Endothelial cell of umbilical vein (primary cell): ENCODE results near the gene CCSER1. TPM values are rescaled to one million over a fixed set of nuclear protein-coding genes. Genes with fewer than 3 reads are reported as not detected.

Source experiments
- BruUV-seq: library from RNA; stranded (reverse); fragments of 400-500 nt; replicated peaks from 2 replicates; lab custom pipeline; 2021; lab: Mats Ljungman, UMichigan
- CTCF ChIA-PET: fragments of 300-600, 350-600 bp; sonication (Branson Sonifier 250); formaldehyde crosslinking; loops from one replicate; lab custom pipeline; 2021; ENCODE audit warnings: antibody characterized with exemption, inconsistent platforms; lab: Charles Lee
- POLR2A ChIA-PET: fragments of 300-600, 350-600 bp; sonication (Branson Sonifier 250); formaldehyde crosslinking; loops from one replicate; lab custom pipeline; 2021; ENCODE audit warnings: antibody characterized with exemption, inconsistent platforms; lab: Charles Lee
- DNase-seq: peaks from one replicate; pipeline ENCODE4 v3.0.0-alpha.2; 2011; ENCODE audit warnings: low read depth, low spot score
- FAIRE-seq: peaks from 2 replicates; lab custom pipeline; 2011; peaks lifted over from hg19 to GRCh38; lab: Jason Lieb, UNC
- H2AFZ ChIP-seq: 2 replicates; pipeline ENCODE4 v1.6.0; 2012; ENCODE audit warnings: low read depth, low read length, control low read depth, inconsistent platforms
- H3K27ac ChIP-seq: 2 replicates; pipeline ENCODE4 v1.5.1; 2011; ENCODE audit warnings: low read depth, mild to moderate bottlenecking, control low read depth, low read length, moderate library complexity; ENCODE audit not compliant: insufficient read depth
- H3K27me3 ChIP-seq, 2 experiments: 2 replicates each; pipeline versions ENCODE4 v1.6.0 to v1.6.1; 2011; ENCODE audit warnings: low read length in 2 of 2, mixed read lengths in 1 of 2; ENCODE audit not compliant: control insufficient read depth in 2 of 2, insufficient read depth in 2 of 2
- H3K36me3 ChIP-seq, 2 experiments: 2 replicates in 1 of 2; 3 replicates in 1 of 2; pipeline ENCODE4 v1.5.1; 2011; ENCODE audit warnings: low read length in 2 of 2, mild to moderate bottlenecking in 1 of 2, moderate library complexity in 1 of 2; ENCODE audit not compliant: control insufficient read depth in 2 of 2, insufficient read depth in 2 of 2; ENCODE audit errors: extremely low read depth in 1 of 2
- H3K4me1 ChIP-seq: 3 replicates; pipeline ENCODE4 v1.5.1; 2011; ENCODE audit warnings: mild to moderate bottlenecking, low read length; ENCODE audit not compliant: control insufficient read depth, insufficient read depth; ENCODE audit errors: extremely low read depth
- H3K4me2 ChIP-seq: 2 replicates; pipeline ENCODE4 v1.6.1; 2011; ENCODE audit warnings: low read length, control low read depth, mixed read lengths; ENCODE audit not compliant: insufficient read depth
- H3K4me3 ChIP-seq, 3 experiments: fragments of 200-600 bp in 1 of 3; sonication (generic), shearing (Covaris generic) in 1 of 3; replicated peaks in 1 of 3; 2 replicates each; pipeline ENCODE4 v1.5.1; 2011 to 2016; ENCODE audit warnings: control low read depth in 3 of 3, low read length in 3 of 3, mild to moderate bottlenecking in 2 of 3, inconsistent platforms in 1 of 3, low read depth in 1 of 3, moderate library complexity in 1 of 3; ENCODE audit not compliant: insufficient read depth in 1 of 3
- H3K79me2 ChIP-seq: 2 replicates; pipeline ENCODE4 v1.6.0; 2012; ENCODE audit warnings: low read length, inconsistent platforms; ENCODE audit not compliant: control insufficient read depth, insufficient read depth
- H3K9ac ChIP-seq: replicated peaks from 2 replicates; pipeline ENCODE3; 2011; ENCODE audit warnings: low read length, control low read depth; ENCODE audit not compliant: insufficient read depth; ENCODE audit errors: extremely low read depth
- H3K9me1 ChIP-seq: replicated peaks from 3 replicates; pipeline ENCODE4 v1.6.0; 2011; ENCODE audit warnings: mild to moderate bottlenecking, low read length; ENCODE audit not compliant: control insufficient read depth, insufficient read depth; ENCODE audit errors: extremely low read depth
- H3K9me3 ChIP-seq: replicated peaks from 2 replicates; pipeline ENCODE4 v1.5.1; 2012; ENCODE audit warnings: low read length, inconsistent platforms; ENCODE audit not compliant: control insufficient read depth, insufficient read depth
- H4K20me1 ChIP-seq: replicated peaks from 2 replicates; pipeline ENCODE3; 2011; ENCODE audit warnings: mild to moderate bottlenecking, low read length; ENCODE audit not compliant: control insufficient read depth, insufficient read depth; ENCODE audit errors: extremely low read depth
- EZH2 ChIP-seq: IDR thresholded peaks from 2 replicates; pipeline ENCODE4 v1.6.1; 2012; ENCODE audit warnings: borderline replicate concordance, low read depth, mild to moderate bottlenecking, moderate library complexity, low read length, inconsistent platforms; ENCODE audit not compliant: severe bottlenecking
- FOS ChIP-seq: IDR thresholded peaks from 2 replicates; pipeline ENCODE4 v1.6.1; 2011; ENCODE audit warnings: mild to moderate bottlenecking, low read length, moderate library complexity, borderline replicate concordance; ENCODE audit not compliant: insufficient read depth
- GATA2 ChIP-seq: IDR thresholded peaks from 2 replicates; pipeline ENCODE4 v1.7.0; 2011; ENCODE audit warnings: low read depth, mild to moderate bottlenecking, moderate library complexity, mixed read lengths, low read length; ENCODE audit not compliant: insufficient read length, insufficient read depth
- JUN ChIP-seq: IDR thresholded peaks from 2 replicates; pipeline ENCODE4 v1.6.1; 2011; ENCODE audit warnings: borderline replicate concordance, low read depth; ENCODE audit not compliant: insufficient read length, insufficient read depth
- MYC ChIP-seq: IDR thresholded peaks from one replicate; pipeline ENCODE4 v1.6.1; 2011; ENCODE audit warnings: mild to moderate bottlenecking, low read depth, low read length
- POLR2A ChIP-seq: IDR thresholded peaks from 2 replicates; pipeline ENCODE4 v1.6.1; 2012; ENCODE audit warnings: low read depth, mild to moderate bottlenecking, control low read depth, low read length
- POLR2AphosphoS5 ChIP-seq: IDR thresholded peaks from 2 replicates; pipeline ENCODE4 v1.6.1; 2012; ENCODE audit warnings: low read depth, mild to moderate bottlenecking, control low read depth, low read length, moderate library complexity; ENCODE audit not compliant: insufficient read depth
- dilution Hi-C: fragments of 300-500 bp; cut with MboI; formaldehyde crosslinking; loops from one replicate; pipeline ENCODE4 v1.15.0; 2019; ENCODE audit warnings: low sequenced_read_pairs; ENCODE audit not compliant: extremely low pct_ligation_motif_present
- intact Hi-C: fragments of 100-400 bp; cut with micrococcal nuclease; formaldehyde crosslinking; loops from one replicate; pipeline ENCODE4 v1.10.0; 2022
- polyA plus RNA-seq, 4 experiments: library from polyadenylated mRNA; depleted of rRNA in 3 of 4; stranded (reverse) in 3 of 4; unstranded in 1 of 4; fragments of >200 nt; gene quantifications; 2 replicates each; pipeline versions ENCODE4 v1.2.1 to v1.2.3, GENCODE V29; 2011 to 2012; ENCODE audit warnings: missing spikeins in 1 of 4
- total RNA-seq: library from RNA; stranded (reverse); gene quantifications from 2 replicates; pipeline ENCODE4 v1.2.3, GENCODE V29; 2021
- TF ChIP-seq, protein P1 (sequence below): IDR thresholded peaks from 2 replicates; pipeline ENCODE4 v1.6.1; 2011; ENCODE audit not compliant: insufficient read depth, insufficient read length
- TF ChIP-seq, protein P2 (sequence below), 2 donors: IDR thresholded peaks; 1 replicate in 1 of 2; 2 replicates in 1 of 2; pipeline ENCODE4 v1.5.1; 2011; ENCODE audit warnings: low read length in 2 of 2, mild to moderate bottlenecking in 2 of 2, moderate library complexity in 2 of 2, control low read depth in 1 of 2, inconsistent platforms in 1 of 2, low read depth in 1 of 2; ENCODE audit not compliant: insufficient read depth in 1 of 2; ENCODE audit errors: extremely low read depth in 1 of 2

Gene CCSER1
- total and polyA plus RNA-seq, 2 donors (not counting 3 experiments of a cell fraction or from before 2014, with no cell fraction given) = 0.11 to 1.8 TPM

DNA sequence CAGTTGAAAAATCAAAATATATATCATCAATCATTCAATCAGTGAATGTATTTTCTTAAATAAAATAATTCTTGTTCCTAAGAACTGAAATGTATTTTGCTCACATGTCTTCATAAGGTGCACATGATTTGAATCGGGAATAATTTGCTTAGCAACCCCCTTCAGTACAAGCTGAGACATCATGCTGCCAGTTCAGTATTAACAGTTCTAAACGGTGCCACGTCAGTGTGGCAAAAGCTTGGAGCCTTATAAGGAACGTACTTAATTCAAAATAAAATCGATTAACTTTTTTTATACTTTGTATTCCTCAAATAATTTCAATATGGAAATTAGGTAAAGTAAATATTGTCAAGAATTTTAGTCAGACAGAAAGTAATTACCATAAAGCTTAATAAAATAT lies 287.9 kb downstream of the CCSER1 start:
- Histone ChIP-seq H2AFZ (no peak overlapping the region), H3K79me2 (no peaks in the 10 kb centered on the region), H3K9ac (no peak overlapping the region), H3K9me1 (no peaks in the 10 kb centered on the region), H3K4me3 (no peak overlapping the region), H3K36me3 (no peaks in the 10 kb centered on the region), H4K20me1 (no peaks in the 10 kb centered on the region), H3K27me3 (no peaks in the 10 kb centered on the region), H3K4me1 (no peaks in the 10 kb centered on the region), H3K9me3 (no peaks in the 10 kb centered on the region), H3K27ac (no peak overlapping the region), H3K4me2 (no peak overlapping the region)
- FAIRE-seq (no peak), DNase-seq (no peak)
- no TSS peak for BruUV-seq
- dilution Hi-C loops (no loop called here), intact Hi-C loops (loop anchor here (5.0 kb wide), 1 partner anchor 207 kb away; no protein-coding TSS in a partner anchor)
- no peak for TF ChIP-seq GATA2
- no peak for TF ChIP-seq EZH2
- TF ChIP-seq, protein P1, sequence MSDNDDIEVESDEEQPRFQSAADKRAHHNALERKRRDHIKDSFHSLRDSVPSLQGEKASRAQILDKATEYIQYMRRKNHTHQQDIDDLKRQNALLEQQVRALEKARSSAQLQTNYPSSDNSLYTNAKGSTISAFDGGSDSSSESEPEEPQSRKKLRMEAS = no peak
- TF ChIP-seq, protein P2, sequence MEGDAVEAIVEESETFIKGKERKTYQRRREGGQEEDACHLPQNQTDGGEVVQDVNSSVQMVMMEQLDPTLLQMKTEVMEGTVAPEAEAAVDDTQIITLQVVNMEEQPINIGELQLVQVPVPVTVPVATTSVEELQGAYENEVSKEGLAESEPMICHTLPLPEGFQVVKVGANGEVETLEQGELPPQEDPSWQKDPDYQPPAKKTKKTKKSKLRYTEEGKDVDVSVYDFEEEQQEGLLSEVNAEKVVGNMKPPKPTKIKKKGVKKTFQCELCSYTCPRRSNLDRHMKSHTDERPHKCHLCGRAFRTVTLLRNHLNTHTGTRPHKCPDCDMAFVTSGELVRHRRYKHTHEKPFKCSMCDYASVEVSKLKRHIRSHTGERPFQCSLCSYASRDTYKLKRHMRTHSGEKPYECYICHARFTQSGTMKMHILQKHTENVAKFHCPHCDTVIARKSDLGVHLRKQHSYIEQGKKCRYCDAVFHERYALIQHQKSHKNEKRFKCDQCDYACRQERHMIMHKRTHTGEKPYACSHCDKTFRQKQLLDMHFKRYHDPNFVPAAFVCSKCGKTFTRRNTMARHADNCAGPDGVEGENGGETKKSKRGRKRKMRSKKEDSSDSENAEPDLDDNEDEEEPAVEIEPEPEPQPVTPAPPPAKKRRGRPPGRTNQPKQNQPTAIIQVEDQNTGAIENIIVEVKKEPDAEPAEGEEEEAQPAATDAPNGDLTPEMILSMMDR (IDR thresholded peaks at IDR 0.05; ENCODE audit: extremely low read depth in 1 of 2, insufficient read depth in 1 of 2, low read depth in 1 of 2, low read length in 2 of 2) = no peak
- no peak for TF ChIP-seq FOS
- no peak for TF ChIP-seq POLR2AphosphoS5
- TF ChIP-seq POLR2A = no peak
- no peak for TF ChIP-seq MYC
- no peak for TF ChIP-seq JUN
- POLR2A ChIA-PET = no interaction called here
- CTCF ChIA-PET = interaction anchor here (0.8 to 1.6 kb wide), 4 partner anchors 12 to 1973 kb away, joined by 3 to 6 read pairs (median 4); no protein-coding TSS in a partner anchor
